GM19438 (cell line): ENCODE measurements around the gene HCFC1R1.

Source experiments
- ATAC-seq: cut with Tn5 transposase; IDR thresholded peaks from one replicate; pipeline ENCODE4 v1.9.1; 2021; ENCODE audit warnings: low read depth; ENCODE audit not compliant: unreplicated experiment

Gene HCFC1R1

GRCh38 chr16:3020604-3021448 lies 2.9 kb downstream of the HCFC1R1 start:
- no peak for ATAC-seq

- no peak for ATAC-seq
Observed at GRCh38 chr16:3020247-3020603, 3.5 kb downstream of the HCFC1R1 start, which contains the start of gene TNFRSF12A. TNFRSF12A (plus strand) TSS chr16:3020368; CDS start chr16:3020398, 30 bp downstream.

- no peak for ATAC-seq
Observed at GRCh38 chr16:3019594-3020246, 4.0 kb downstream of the HCFC1R1 start.

- ATAC-seq: no peak
Observed at GRCh38 chr16:3017794-3018506, 5.8 kb downstream of the HCFC1R1 start, which contains the start of gene CLDN6. CLDN6 (minus strand) TSS chr16:3018183; CDS start chr16:3016021, 2,162 bp downstream.

- ATAC-seq: no peak
Observed at GRCh38 chr16:3017344-3017743, 6.4 kb downstream of the HCFC1R1 start.

- no peak for ATAC-seq
Observed at GRCh38 chr16:3015865-3016521, 7.7 kb downstream of the HCFC1R1 start.

GRCh38 chr16:3014971-3015370 lies 8.8 kb downstream of the HCFC1R1 start:
- ATAC-seq: no peak

- ATAC-seq: no peak
Observed at GRCh38 chr16:3013998-3014690, 9.6 kb downstream of the HCFC1R1 start.

GRCh38 chr16:3013491-3013951 lies 10.2 kb downstream of the HCFC1R1 start:
- no peak for ATAC-seq

- no peak for ATAC-seq
Observed at GRCh38 chr16:3012828-3013420, 10.8 kb downstream of the HCFC1R1 start, which contains the start of gene CLDN9. CLDN9 (plus strand) TSS chr16:3012923; CDS start chr16:3013363, 440 bp downstream.

- no peak for ATAC-seq
Observed at GRCh38 chr16:3012246-3012645, 11.5 kb downstream of the HCFC1R1 start.

- no peak for ATAC-seq
Observed at GRCh38 chr16:3010510-3010909, 13.2 kb downstream of the HCFC1R1 start.

- ATAC-seq: no peak
Observed at GRCh38 chr16:3009568-3010390, 14.0 kb downstream of the HCFC1R1 start.

GRCh38 chr16:3008690-3009037 lies 15.1 kb downstream of the HCFC1R1 start:
- ATAC-seq: no peak

GRCh38 chr16:3007957-3008689 lies 15.6 kb downstream of the HCFC1R1 start:
- ATAC-seq: no peak

- no peak for ATAC-seq
Observed at GRCh38 chr16:3007059-3007956, 16.4 kb downstream of the HCFC1R1 start.

- ATAC-seq: no peak
Observed at GRCh38 chr16:3004781-3005284, 18.9 kb downstream of the HCFC1R1 start.
